ENCODE measurements around the gene ATG4B.
"Not testable (repeated sequence)": the region's sequence is repeated elsewhere in the genome, so short reads cannot be mapped to it uniquely, and the experiment has no call there.

Gene ATG4B
- total RNA-seq = 52.2 to 67.9 (median 61.3) reads per million in 4 donors

GRCh38 chr2:241637018-241637794 lies at the start of gene ATG4B, which contains the start of gene THAP4:
Gene ATG4B, plus strand, starts transcription at chr2:241637693. Its CDS starts 22 bp downstream, at chr2:241637715.
Gene THAP4, minus strand, starts transcription at chr2:241637158. Its CDS starts 141 bp downstream, at chr2:241637017.
- peak; percentile 49 to 85 (median 67) for DNase-seq

GRCh38 chr2:241589863-241590262 lies 47.6 kb upstream of the ATG4B start:
- DNase-seq = not testable (repeated sequence)

- not testable (repeated sequence) for DNase-seq
These were observed 46.7 kb upstream of the ATG4B start for GRCh38 chr2:241590496-241591455.

GRCh38 chr2:241592126-241592845 lies 45.2 kb upstream of the ATG4B start:
- DNase-seq = no peak

GRCh38 chr2:241593271-241593670 lies 44.2 kb upstream of the ATG4B start:
- DNase-seq = no peak

- DNase-seq = no peak
These were observed 41.8 kb upstream of the ATG4B start for GRCh38 chr2:241595600-241596140.

- DNase-seq = no peak
These were observed 39.9 kb upstream of the ATG4B start for GRCh38 chr2:241597561-241597960.

GRCh38 chr2:241598061-241598460 lies 39.4 kb upstream of the ATG4B start:
- DNase-seq = no peak

- no peak for DNase-seq
These were observed 39.0 kb upstream of the ATG4B start for GRCh38 chr2:241598487-241598886.

- DNase-seq = no peak
These were observed 37.9 kb upstream of the ATG4B start for GRCh38 chr2:241599615-241600014.

GRCh38 chr2:241601841-241602240 lies 35.7 kb upstream of the ATG4B start:
- DNase-seq = no peak

GRCh38 chr2:241602720-241603119 lies 34.8 kb upstream of the ATG4B start:
- no peak for DNase-seq

GRCh38 chr2:241603686-241604085 lies 33.8 kb upstream of the ATG4B start:
- DNase-seq = no peak

GRCh38 chr2:241606186-241606585 lies 31.3 kb upstream of the ATG4B start:
- no peak for DNase-seq

GRCh38 chr2:241607162-241607885 lies 30.2 kb upstream of the ATG4B start:
- DNase-seq = no peak

- DNase-seq = no peak
These were observed 28.6 kb upstream of the ATG4B start for GRCh38 chr2:241608881-241609280.

- peak; percentile 82 to 90 (median 89) for DNase-seq
These were observed 27.4 kb upstream of the ATG4B start for GRCh38 chr2:241609859-241610793.

- no peak for DNase-seq
These were observed 26.4 kb upstream of the ATG4B start for GRCh38 chr2:241611062-241611461.

GRCh38 chr2:241612156-241613016 lies 25.1 kb upstream of the ATG4B start:
- no peak for DNase-seq

Measured in T-helper 1 cell (primary cell).